K562 (cell line): ENCODE data around the gene RNF26. TPM values are rescaled to one million over a fixed set of nuclear protein-coding genes. Genes with fewer than 3 reads are reported as not detected.

Experiments
- CBX8 ChIP-seq: fragments of 200-600 bp; sonication (generic); IDR thresholded peaks from 2 replicates; pipeline ENCODE4 v1.6.1; 2012; ENCODE audit warnings: borderline replicate concordance, mixed run types, low read depth, mild to moderate bottlenecking, moderate library complexity, mixed read lengths, low read length, control low read depth, inconsistent platforms; ENCODE audit not compliant: poor library complexity, severe bottlenecking; ENCODE audit errors: extremely low read depth
- CEBPB ChIP-seq: fragments of 450-650 bp; IDR thresholded peaks from 2 replicates; pipeline ENCODE4 v1.6.1; 2016; ENCODE audit warnings: missing genetic modification characterization, missing compliant biosample characterization
- GATA2 ChIP-seq: sonication (generic); formaldehyde crosslinking; IDR thresholded peaks from 2 replicates; pipeline ENCODE4 v1.4.0; 2020; ENCODE audit warnings: mild to moderate bottlenecking, missing genetic modification reagents
- HNRNPH1 ChIP-seq: fragments of 200-400 bp; formaldehyde crosslinking; optimal IDR thresholded peaks from 2 replicates; pipeline ENCODE3; 2017; ENCODE audit warnings: low read depth, mild to moderate bottlenecking, low read length, moderate library complexity
- KDM4B ChIP-seq, 2 experiments: fragments of 450-650 bp in 1 of 2; sonication (generic) in 1 of 2; IDR thresholded peaks; 2 replicates each; pipeline ENCODE4 v1.6.1; 2016 to 2017; ENCODE audit warnings: borderline replicate concordance in 2 of 2, antibody characterized with exemption in 1 of 2, low read depth in 1 of 2, mild to moderate bottlenecking in 1 of 2
- KLF16 ChIP-seq: IDR thresholded peaks from 2 replicates; pipeline ENCODE4 v1.6.1; 2016; ENCODE audit warnings: antibody characterized with exemption
- PBX2 ChIP-seq, 2 experiments: IDR thresholded peaks in 1 of 2; conservative IDR thresholded peaks in 1 of 2; 2 replicates each; pipeline ENCODE4 v1.6.1; 2016; ENCODE audit warnings: low read depth in 2 of 2, mild to moderate bottlenecking in 1 of 2, missing compliant biosample characterization in 1 of 2, missing genetic modification characterization in 1 of 2, moderate library complexity in 1 of 2
- SMAD2 ChIP-seq: fragments of 150-350 bp; IDR thresholded peaks from 2 replicates; pipeline ENCODE4 v1.6.1; 2014; ENCODE audit warnings: low read depth, mild to moderate bottlenecking, low read length
- SNAPC5 ChIP-seq: fragments of 250-450 bp; sonication (Bioruptor Pico); IDR thresholded peaks from 2 replicates; pipeline ENCODE4 v1.8.0; 2021; ENCODE audit warnings: moderate library complexity, mild to moderate bottlenecking, inconsistent platforms
- TAF1 ChIP-seq: IDR thresholded peaks from 2 replicates; pipeline ENCODE4 v1.6.1; 2011; ENCODE audit warnings: mild to moderate bottlenecking, low read length, moderate library complexity; ENCODE audit not compliant: insufficient read depth, control insufficient read depth, severe bottlenecking; ENCODE audit errors: extremely low read depth
- TAF15 ChIP-seq: fragments of 200-400 bp; formaldehyde crosslinking; IDR thresholded peaks from 2 replicates; pipeline ENCODE4 v1.6.1; 2017; ENCODE audit warnings: mild to moderate bottlenecking, low read depth, low read length, moderate library complexity
- USF1 ChIP-seq: sonication (generic); formaldehyde crosslinking; IDR thresholded peaks from 2 replicates; pipeline ENCODE4 v1.9.0; 2022; ENCODE audit warnings: mild to moderate bottlenecking, missing genetic modification reagents
- ZKSCAN1 ChIP-seq: fragments of 150-350 bp; IDR thresholded peaks from 2 replicates; pipeline ENCODE4 v1.6.1; 2016; ENCODE audit warnings: low read depth, low read length
- ZNF165 ChIP-seq: fragments of 250-450 bp; sonication (Bioruptor Pico); IDR thresholded peaks from 2 replicates; pipeline ENCODE4 v1.4.0; 2020; ENCODE audit warnings: borderline replicate concordance
- ZNF277 ChIP-seq: fragments of 250-450 bp; sonication (Bioruptor Pico); IDR thresholded peaks from 2 replicates; pipeline ENCODE4 v1.8.0; 2022; ENCODE audit warnings: inconsistent platforms, mild to moderate bottlenecking, moderate library complexity, borderline replicate concordance
- ZNF639 ChIP-seq, 2 experiments: fragments of 200-800 bp in 1 of 2; sonication (Bioruptor generic) in 1 of 2; sonication (generic) in 1 of 2; formaldehyde crosslinking in 1 of 2; IDR thresholded peaks in 1 of 2; conservative IDR thresholded peaks in 1 of 2; 2 replicates each; pipeline versions ENCODE4 v1.5.0 to v1.6.1; 2016 to 2020; ENCODE audit warnings: missing compliant biosample characterization in 1 of 2, missing genetic modification characterization in 1 of 2, missing genetic modification reagents in 1 of 2
- polyA plus RNA-seq, 8 experiments: library from polyadenylated mRNA; depleted of rRNA in 4 of 8; stranded (reverse) in 5 of 8; unstranded in 3 of 8; fragments of >200 nt; fragmentation: Nextera tagmentation in 2 of 8; fragmentation: Illumina TruSeq in 1 of 8; extraction: Ambion mirVana in 2 of 8; extraction: Trizol in 1 of 8; gene quantifications; 2 replicates each; pipeline versions ENCODE4 v1.2.1 to v1.2.3, GENCODE V29; 2011 to 2014; ENCODE audit warnings: inconsistent platforms in 1 of 8, missing spikeins in 1 of 8
- total RNA-seq, 7 experiments: library from RNA; depleted of rRNA in 6 of 7; stranded (reverse); fragments of >200 nt in 6 of 7; fragmentation: Illumina TruSeq in 2 of 7; extraction: Trizol in 2 of 7; gene quantifications; 2 replicates each; pipeline versions ENCODE4 v1.2.1 to v1.2.3, GENCODE V29; 2011 to 2021; ENCODE audit warnings: low replicate concordance in 1 of 7

The RNF26 gene
- total and polyA plus RNA-seq, 9 of the 15 experiments (the other 6 are each of a cell fraction or from before 2014, with no cell fraction given) = 5.3 to 53.6 (median 12.7) TPM

GRCh38 chr11:119339589-119340334 lies 5.4 kb downstream of the RNF26 start (continued):
- TF ChIP-seq PBX2 (CRISPR knock-in tag; IDR thresholded peaks at IDR 0.05; ENCODE audit: low read depth) = no peak
- no peak for TF ChIP-seq PBX2 (tag; conservative IDR thresholded peaks at IDR 0.05; ENCODE audit: low read depth)
- peak in 1 of 2 experiments; percentile 81; a peak in 1 of 4 replicates for TF ChIP-seq ZNF639 (CRISPR knock-in tag; conservative IDR thresholded peaks at IDR 0.05 in 1 of 2, IDR thresholded peaks at IDR 0.05 in 1 of 2)
- no peak for TF ChIP-seq GATA2
- TF ChIP-seq SNAPC5 = no peak
- TF ChIP-seq ZKSCAN1 = 0 out of 2 replicates have a peak, but pooled peaks have one; percentile 14
- no peak for TF ChIP-seq ZNF165
- no peak for TF ChIP-seq HNRNPH1
- no peak for TF ChIP-seq USF1 (CRISPR knock-in tag)
- no peak for TF ChIP-seq TAF1
- TF ChIP-seq TAF15 = no peak
- no peak for TF ChIP-seq CBX8
- no peak for TF ChIP-seq KDM4B (IDR thresholded peaks at IDR 0.05; ENCODE audit: borderline replicate concordance in 2 of 2, low read depth in 1 of 2)
- no peak for TF ChIP-seq ZNF277 (CRISPR knock-in tag)
- no peak for TF ChIP-seq SMAD2
- TF ChIP-seq KLF16 = peak; percentile 39; the same call in 1 of the 2 replicates
- no peak for TF ChIP-seq CEBPB (tag)
